PC-9 (cell line): Measurements from ENCODE around the gene IP6K2. TPM values are rescaled to one million over a fixed set of nuclear protein-coding genes. Genes with fewer than 3 reads are reported as not detected.

Experiments
- BruUV-seq: library from RNA; stranded (reverse); fragments of 400-500 nt; replicated peaks from 2 replicates; lab custom pipeline; 2021; lab: Mats Ljungman, UMichigan
- CTCF ChIA-PET: fragments of 300-600 bp; sonication (Branson Sonifier 250); formaldehyde crosslinking; loops from one replicate; lab custom pipeline; 2022; ENCODE audit warnings: antibody characterized with exemption; lab: Charles Lee
- POLR2A ChIA-PET: fragments of 300-600 bp; sonication (Branson Sonifier 250); formaldehyde crosslinking; loops from one replicate; lab custom pipeline; 2022; ENCODE audit warnings: antibody characterized with exemption; ENCODE audit not compliant: unreplicated experiment; lab: Charles Lee
- DNase-seq, 2 experiments: peaks; one replicate each; pipeline versions ENCODE4 v3.0.0 to v3.0.0-alpha.2; 2015 to 2022; ENCODE audit warnings: mixed read lengths in 1 of 2
- H2AFZ ChIP-seq: fragments of 200-600 bp; sonication (generic); 2 replicates; pipeline ENCODE4 v1.8.1; 2017; ENCODE audit warnings: antibody characterized with exemption
- H3F3A ChIP-seq: fragments of 200-600 bp; sonication (generic); 2 replicates; pipeline ENCODE4 v1.8.1; 2017; ENCODE audit warnings: antibody characterized with exemption, mild to moderate bottlenecking, low read depth; ENCODE audit not compliant: insufficient read depth
- H3K27ac ChIP-seq: fragments of 200-600 bp; sonication (generic); 2 replicates; pipeline ENCODE4 v1.6.1; 2016; ENCODE audit warnings: mixed run types
- H3K27me3 ChIP-seq: fragments of 200-600 bp; sonication (generic); 2 replicates; pipeline ENCODE4 v1.6.1; 2016; ENCODE audit warnings: low read depth, mixed run types; ENCODE audit not compliant: insufficient read depth
- H3K36me3 ChIP-seq: fragments of 200-600 bp; sonication (generic); 2 replicates; pipeline ENCODE4 v1.6.1; 2016; ENCODE audit warnings: low read depth, mixed run types
- H3K4me1 ChIP-seq: fragments of 200-600 bp; sonication (generic); replicated peaks from 2 replicates; pipeline ENCODE4 v1.6.1; 2016; ENCODE audit warnings: mixed run types; ENCODE audit not compliant: insufficient read depth
- H3K4me2 ChIP-seq: fragments of 200-600 bp; sonication (generic); 2 replicates; pipeline ENCODE4 v1.6.1; 2017; ENCODE audit warnings: mixed run types
- H3K4me3 ChIP-seq: fragments of 200-600 bp; sonication (generic); 2 replicates; pipeline ENCODE4 v1.6.1; 2016; ENCODE audit warnings: mixed run types
- H3K79me2 ChIP-seq: fragments of 200-600 bp; sonication (generic); 2 replicates; pipeline ENCODE4 v1.6.1; 2017; ENCODE audit warnings: low read depth, mixed run types
- H3K9me2 ChIP-seq: fragments of 200-600 bp; sonication (generic); 2 replicates; pipeline ENCODE4 v1.8.1; 2017; ENCODE audit warnings: mild to moderate bottlenecking; ENCODE audit not compliant: insufficient read depth
- H3K9me3 ChIP-seq: fragments of 200-600 bp; sonication (generic); 2 replicates; pipeline ENCODE4 v1.8.1; 2016; ENCODE audit warnings: low read depth; ENCODE audit not compliant: insufficient read depth
- H4K20me1 ChIP-seq: fragments of 200-600 bp; sonication (generic); 2 replicates; pipeline ENCODE4 v1.8.1; 2017; ENCODE audit not compliant: insufficient read depth
- EZH2 ChIP-seq: fragments of 200-600 bp; sonication (generic); IDR thresholded peaks from 2 replicates; pipeline ENCODE4 v1.8.0; 2017; ENCODE audit warnings: antibody characterized with exemption, low read depth
- intact Hi-C: fragments of 100-400 bp; cut with micrococcal nuclease; formaldehyde crosslinking; loops from one replicate; pipeline ENCODE4 v1.10.0; 2022; ENCODE audit not compliant: unreplicated experiment
- total RNA-seq: library from RNA; stranded (reverse); gene quantifications from 2 replicates; pipeline ENCODE4 v1.2.3, GENCODE V29; 2021
- TF ChIP-seq, protein P1 (sequence below): fragments of 200-600 bp; sonication (generic); conservative IDR thresholded peaks from 2 replicates; pipeline ENCODE4 v1.6.1; 2017; ENCODE audit warnings: mixed run types, antibody characterized with exemption, mild to moderate bottlenecking, moderate library complexity

IP6K2 gene
- total RNA-seq, 1 experiment from 2014 or later, result 123 TPM

DNA sequence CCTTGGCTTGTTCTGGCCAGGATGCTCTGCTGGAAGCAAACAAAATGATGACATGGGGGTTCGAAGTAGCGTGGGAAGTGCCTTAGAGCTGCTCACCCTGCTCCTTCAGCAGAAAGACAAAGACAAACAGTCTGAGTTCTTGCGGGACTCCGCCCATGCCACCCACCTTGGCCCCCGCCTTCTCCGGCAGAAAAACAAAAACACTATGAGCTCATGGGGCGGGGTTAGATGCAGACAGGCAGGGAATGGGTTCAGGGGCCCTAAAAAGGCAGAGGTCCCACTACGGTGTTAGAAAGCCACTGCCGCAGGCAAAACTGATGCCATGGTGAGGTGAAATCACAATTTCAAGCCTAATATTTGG, 21.6 kb downstream of the IP6K2 start:
- H3K27ac ChIP-seq, result no peak overlapping the region
- no peaks in the 10 kb centered on the region for H3K27me3 ChIP-seq
- H2AFZ ChIP-seq, result no peak overlapping the region
- peaks cover 13% of the 10 kb centered on the region for H3K36me3 ChIP-seq
- TF ChIP-seq, protein P1, sequence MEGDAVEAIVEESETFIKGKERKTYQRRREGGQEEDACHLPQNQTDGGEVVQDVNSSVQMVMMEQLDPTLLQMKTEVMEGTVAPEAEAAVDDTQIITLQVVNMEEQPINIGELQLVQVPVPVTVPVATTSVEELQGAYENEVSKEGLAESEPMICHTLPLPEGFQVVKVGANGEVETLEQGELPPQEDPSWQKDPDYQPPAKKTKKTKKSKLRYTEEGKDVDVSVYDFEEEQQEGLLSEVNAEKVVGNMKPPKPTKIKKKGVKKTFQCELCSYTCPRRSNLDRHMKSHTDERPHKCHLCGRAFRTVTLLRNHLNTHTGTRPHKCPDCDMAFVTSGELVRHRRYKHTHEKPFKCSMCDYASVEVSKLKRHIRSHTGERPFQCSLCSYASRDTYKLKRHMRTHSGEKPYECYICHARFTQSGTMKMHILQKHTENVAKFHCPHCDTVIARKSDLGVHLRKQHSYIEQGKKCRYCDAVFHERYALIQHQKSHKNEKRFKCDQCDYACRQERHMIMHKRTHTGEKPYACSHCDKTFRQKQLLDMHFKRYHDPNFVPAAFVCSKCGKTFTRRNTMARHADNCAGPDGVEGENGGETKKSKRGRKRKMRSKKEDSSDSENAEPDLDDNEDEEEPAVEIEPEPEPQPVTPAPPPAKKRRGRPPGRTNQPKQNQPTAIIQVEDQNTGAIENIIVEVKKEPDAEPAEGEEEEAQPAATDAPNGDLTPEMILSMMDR, result no peak
- TF ChIP-seq EZH2, result no peak
- no peak overlapping the region for H3K4me3 ChIP-seq
- no peaks in the 10 kb centered on the region for H3K9me2 ChIP-seq
- ChIA-PET CTCF (no interaction called here), POLR2A (interaction anchor here (0.5 to 0.8 kb wide), 6 partner anchors 14 to 248 kb away, joined by 3 to 19 read pairs (median 6); no protein-coding TSS in a partner anchor)
- peaks cover 49% of the 10 kb centered on the region for H3F3A ChIP-seq
- peaks cover 61% of the 10 kb centered on the region for H3K79me2 ChIP-seq
- H3K9me3 ChIP-seq, result no peaks in the 10 kb centered on the region
- BruUV-seq, result no TSS peak
- peaks cover 77% of the 10 kb centered on the region for H4K20me1 ChIP-seq
- peaks cover 18% of the 10 kb centered on the region for H3K4me1 ChIP-seq
- DNase-seq, result peak in 1 of 2 experiments; percentile 59
- intact Hi-C loops, result no loop called here
- no peak overlapping the region; the same call in 1 of the 2 replicates for H3K4me2 ChIP-seq

DNA sequence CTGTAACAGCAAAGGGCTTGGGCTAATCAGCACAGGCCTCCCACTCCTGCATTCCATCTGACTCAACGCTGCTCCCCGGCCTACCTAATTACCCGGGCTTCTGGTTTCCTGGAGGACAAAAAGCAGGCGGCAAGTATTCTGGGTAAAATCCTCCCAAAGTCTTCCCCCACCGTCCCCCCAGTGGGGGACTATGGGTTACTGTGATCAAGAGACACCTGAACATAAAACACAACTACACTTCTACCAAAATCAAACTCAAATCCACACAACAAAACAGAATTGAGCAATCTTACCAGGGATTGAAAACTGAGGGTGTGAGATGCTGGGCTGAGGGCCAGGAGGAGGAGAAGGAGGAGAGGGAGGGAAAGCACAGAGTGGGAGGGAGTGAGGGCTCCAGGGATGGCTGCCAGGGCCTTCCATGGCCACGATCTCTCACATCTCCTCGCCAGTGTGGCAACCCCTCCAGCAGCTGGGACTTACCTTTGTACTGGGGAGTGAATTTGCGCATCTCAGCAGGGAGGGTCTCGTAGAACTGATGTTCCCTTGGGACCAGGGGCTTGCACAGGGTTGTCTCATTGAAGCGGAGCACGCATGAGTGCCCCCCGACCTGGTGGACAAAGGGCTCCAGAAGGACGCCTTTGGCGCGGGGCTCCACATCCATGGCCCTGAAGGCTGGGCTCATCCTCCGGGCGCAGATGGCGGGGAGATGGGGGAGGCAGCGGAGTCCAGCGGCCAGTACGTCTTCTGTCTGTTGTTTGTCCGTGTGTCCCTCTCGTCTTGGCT, 22.2 kb downstream of the IP6K2 start:
- ChIA-PET POLR2A (interaction anchor here (0.6 kb wide), 1 partner anchor 19 kb away, joined by 19 read pairs; no protein-coding TSS in a partner anchor), CTCF (no interaction called here)
- intact Hi-C loops, result no loop called here
- Histone ChIP-seq H3K79me2 (peaks cover 56% of the 10 kb centered on the region), H3K9me3 (no peaks in the 10 kb centered on the region), H3F3A (peaks cover 49% of the 10 kb centered on the region), H3K36me3 (peaks cover 13% of the 10 kb centered on the region), H3K4me2 (peak overlapping the region; percentile 24), H3K4me3 (no peak overlapping the region), H2AFZ (no peak overlapping the region), H3K4me1 (peaks cover 18% of the 10 kb centered on the region), H4K20me1 (peaks cover 71% of the 10 kb centered on the region), H3K27me3 (no peaks in the 10 kb centered on the region), H3K9me2 (no peaks in the 10 kb centered on the region), H3K27ac (0 out of 2 replicates have a peak overlapping the region, but pooled peaks have one; percentile 34)
- TF ChIP-seq, protein P1, result no peak
- TF ChIP-seq EZH2, result no peak
- peak; percentile 64 to 66 for DNase-seq
- BruUV-seq, result no TSS peak

DNA sequence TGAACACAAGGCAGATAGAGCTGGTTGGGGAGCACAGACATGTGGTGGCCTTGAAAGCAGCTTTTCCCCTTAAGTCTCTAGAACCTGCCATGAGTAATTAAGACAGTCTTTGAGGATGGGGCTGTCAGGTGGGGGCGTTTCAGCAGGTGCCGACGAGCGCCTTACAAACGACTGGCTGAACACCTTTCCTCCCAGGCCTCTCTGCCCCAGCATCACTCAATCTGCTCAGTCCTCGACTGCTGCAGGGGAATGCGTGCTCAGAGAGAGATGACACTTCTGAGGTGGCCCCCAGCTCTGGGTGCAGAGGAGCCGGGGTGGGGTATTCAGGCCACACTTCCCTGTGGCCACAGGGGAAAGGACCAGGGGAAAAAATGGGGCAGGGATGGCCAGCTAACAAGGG, 23.2 kb downstream of the IP6K2 start:
- ChIA-PET POLR2A (no interaction called here), CTCF (no interaction called here)
- no peaks in the 10 kb centered on the region for H3K9me2 ChIP-seq
- H2AFZ ChIP-seq, result no peak overlapping the region
- peaks cover 18% of the 10 kb centered on the region for H3K4me1 ChIP-seq
- BruUV-seq, result TSS peak; percentile 9
- no peaks in the 10 kb centered on the region for H3K27me3 ChIP-seq
- peaks cover 13% of the 10 kb centered on the region for H3K36me3 ChIP-seq
- H4K20me1 ChIP-seq, result peaks cover 62% of the 10 kb centered on the region
- peaks cover 46% of the 10 kb centered on the region for H3K79me2 ChIP-seq
- H3K9me3 ChIP-seq, result no peaks in the 10 kb centered on the region
- no peak for TF ChIP-seq EZH2
- TF ChIP-seq, protein P1, result no peak
- peaks cover 49% of the 10 kb centered on the region for H3F3A ChIP-seq
- DNase-seq, result no peak
- intact Hi-C loops, result no loop called here
- H3K4me2 ChIP-seq, result no peak overlapping the region
- no peak overlapping the region for H3K4me3 ChIP-seq
- H3K27ac ChIP-seq, result no peak overlapping the region
